Tibial artery (tissue), 4 donors: Measurements from ENCODE around the gene OR4D10.

Experiments used
- DNase-seq, 2 donors: peaks; one replicate each; pipeline ENCODE4 v3.0.0-alpha.2; 2019
- H3K27ac ChIP-seq, 2 donors: fragments of 200-600 bp; sonication (generic) in 1 of 2; 1 replicate in 1 of 2; 2 replicates in 1 of 2; pipeline ENCODE4 v1.5.1; 2018 to 2019; ENCODE audit warnings: mild to moderate bottlenecking in 1 of 2
- H3K27me3 ChIP-seq, 2 donors: fragments of 200-600 bp; sonication (generic) in 1 of 2; one replicate each; pipeline versions ENCODE4 v1.5.1 to v1.6.0; 2016 to 2019
- H3K36me3 ChIP-seq, 3 donors: fragments of 200-600 bp; sonication (generic) in 2 of 3; one replicate each; pipeline ENCODE4 v1.5.1; 2016 to 2019; ENCODE audit warnings: mild to moderate bottlenecking in 2 of 3
- H3K4me1 ChIP-seq, 4 donors: fragments of 200-600 bp; sonication (generic) in 2 of 4; 1 replicate in 3 of 4; 2 replicates in 1 of 4; pipeline ENCODE4 v1.5.1; 2016 to 2019
- H3K4me3 ChIP-seq, 2 donors: fragments of 200-600 bp; sonication (generic) in 1 of 2; 1 replicate in 1 of 2; 2 replicates in 1 of 2; pipeline ENCODE4 v1.5.1; 2018 to 2019; ENCODE audit warnings: mild to moderate bottlenecking in 2 of 2
- H3K9me3 ChIP-seq, 3 donors: fragments of 200-600 bp; sonication (generic) in 1 of 3; one replicate each; pipeline ENCODE4 v1.5.1; 2016 to 2019
- CTCF ChIP-seq, 2 experiments: fragments of 200-600 bp in 1 of 2; fragments of 450-650 bp in 1 of 2; IDR thresholded peaks; one replicate each; pipeline ENCODE4 v1.5.1; 2017 to 2019; ENCODE audit warnings: antibody characterized with exemption in 2 of 2, mild to moderate bottlenecking in 1 of 2, moderate library complexity in 1 of 2
- intact Hi-C: fragments of 100-400 bp; cut with DNase I; formaldehyde crosslinking; loops from one replicate; pipeline ENCODE4 v1.15.0; 2023; ENCODE audit warnings: low total_unique reads

Gene OR4D10

GRCh38 chr11:59459916-59460315 lies 13.2 kb upstream of the OR4D10 start:
- DNase-seq = no peak
- Histone ChIP-seq H3K9me3 (no peaks in the 10 kb centered on the region), H3K27ac (no peak overlapping the region), H3K4me3 (no peak overlapping the region), H3K27me3 (no peaks in the 10 kb centered on the region), H3K4me1 (no peaks in the 10 kb centered on the region), H3K36me3 (no peaks in the 10 kb centered on the region)
- no peak for TF ChIP-seq CTCF (IDR thresholded peaks at IDR 0.05)
- intact Hi-C loops = no loop called here

- H3K27ac ChIP-seq = no peak overlapping the region
- no peaks in the 10 kb centered on the region for H3K4me1 ChIP-seq
- intact Hi-C loops = no loop called here
- no peak for TF ChIP-seq CTCF (IDR thresholded peaks at IDR 0.05)
- no peak for DNase-seq
- H3K9me3 ChIP-seq = no peaks in the 10 kb centered on the region
- no peaks in the 10 kb centered on the region for H3K27me3 ChIP-seq
- no peak overlapping the region for H3K4me3 ChIP-seq
- no peaks in the 10 kb centered on the region for H3K36me3 ChIP-seq
These were observed 9.9 kb upstream of the OR4D10 start for GRCh38 chr11:59463190-59463641.

- TF ChIP-seq CTCF (IDR thresholded peaks at IDR 0.05) = no peak
- no peaks in the 10 kb centered on the region for H3K9me3 ChIP-seq
- H3K27ac ChIP-seq = no peak overlapping the region
- no peaks in the 10 kb centered on the region for H3K4me1 ChIP-seq
- H3K4me3 ChIP-seq = no peak overlapping the region
- intact Hi-C loops = no loop called here
- H3K36me3 ChIP-seq = no peaks in the 10 kb centered on the region
- no peaks in the 10 kb centered on the region for H3K27me3 ChIP-seq
- no peak for DNase-seq
These were observed 2.1 kb downstream of the OR4D10 start for GRCh38 chr11:59475176-59475575.

- Histone ChIP-seq H3K9me3 (no peaks in the 10 kb centered on the region), H3K27ac (no peak overlapping the region), H3K4me3 (no peak overlapping the region), H3K27me3 (no peaks in the 10 kb centered on the region), H3K4me1 (no peaks in the 10 kb centered on the region), H3K36me3 (no peaks in the 10 kb centered on the region)
- DNase-seq = no peak
- intact Hi-C loops = no loop called here
- no peak for TF ChIP-seq CTCF (IDR thresholded peaks at IDR 0.05)
These were observed 6.8 kb downstream of the OR4D10 start for GRCh38 chr11:59479906-59480305.

- no peak overlapping the region for H3K27ac ChIP-seq
- no peak for DNase-seq
- intact Hi-C loops = no loop called here
These were observed 7.2 kb downstream of the OR4D10 start for GRCh38 chr11:59480359-59480758.

More at GRCh38 chr11:59480359-59480758, 7.2 kb downstream of the OR4D10 start:
- no peak for TF ChIP-seq CTCF (IDR thresholded peaks at IDR 0.05)
- Histone ChIP-seq H3K27me3 (no peaks in the 10 kb centered on the region), H3K4me3 (no peak overlapping the region), H3K36me3 (no peaks in the 10 kb centered on the region), H3K9me3 (no peaks in the 10 kb centered on the region), H3K4me1 (no peaks in the 10 kb centered on the region)
